ENCODE data around the gene AHCTF1.
"Not testable (repeated sequence)": the region's sequence is repeated elsewhere in the genome, so short reads cannot be mapped to it uniquely, and the experiment has no call there.

- TF ChIP-seq CTCF (IDR thresholded peaks at IDR 0.05); POLR2A (IDR thresholded peaks at IDR 0.05); POLR2AphosphoS5 (IDR thresholded peaks at IDR 0.05; ENCODE audit: insufficient read depth in 1 of 2, low read depth in 1 of 2): not testable (repeated sequence)
These were observed 114.0 kb downstream of the AHCTF1 start for GRCh38 chr1:246817778-246818177.

Measured in vagina (tissue), 2 donors.